Fibroblast of villous mesenchyme (primary cell): ENCODE results near the gene SLC4A9. TPM values are rescaled to one million over a fixed set of nuclear protein-coding genes. Genes with fewer than 3 reads are reported as not detected.
"Not testable (repeated sequence)": the region's sequence is repeated elsewhere in the genome, so short reads cannot be mapped to it uniquely, and the experiment has no call there.

Experiments used
- DNase-seq: peaks from one replicate; pipeline ENCODE4 v3.0.0-alpha.2; 2010; ENCODE audit warnings: low read depth
- H3K4me3 ChIP-seq: 2 replicates; pipeline ENCODE4 v1.5.1; 2011; ENCODE audit warnings: low read depth, mild to moderate bottlenecking, low read length
- total RNA-seq: library from RNA; depleted of rRNA; stranded (reverse); fragments of >200 nt; gene quantifications from 2 replicates; pipeline ENCODE4 v1.2.3, GENCODE V29; 2012
- TF ChIP-seq, protein P1 (sequence below): IDR thresholded peaks from 2 replicates; pipeline ENCODE4 v1.5.1; 2012; ENCODE audit warnings: low read depth, mild to moderate bottlenecking, low read length; ENCODE audit not compliant: insufficient read depth

Gene SLC4A9
- total RNA-seq, 1 donor = not detected

DNA sequence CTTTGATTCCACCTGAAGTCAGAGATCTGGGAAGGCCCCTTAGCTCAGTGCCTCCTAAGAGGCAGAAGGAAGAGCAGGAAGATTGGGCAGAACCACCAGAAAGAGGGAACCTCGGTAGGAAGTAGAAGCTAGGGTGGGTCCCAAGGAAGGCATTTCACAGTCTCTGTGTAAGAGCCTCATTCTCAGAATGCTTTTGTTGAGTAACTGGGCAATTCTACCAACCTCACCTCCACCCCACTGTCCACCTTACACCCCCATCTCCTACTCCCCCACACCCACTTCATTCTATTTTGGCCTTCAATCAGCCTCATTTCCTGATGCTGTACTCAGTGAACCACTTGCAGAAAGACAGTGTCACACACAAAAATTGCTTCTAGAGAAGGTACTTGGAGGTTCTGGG lies 17.1 kb upstream of the SLC4A9 start:
- H3K4me3 ChIP-seq = no peak overlapping the region
- TF ChIP-seq, protein P1, sequence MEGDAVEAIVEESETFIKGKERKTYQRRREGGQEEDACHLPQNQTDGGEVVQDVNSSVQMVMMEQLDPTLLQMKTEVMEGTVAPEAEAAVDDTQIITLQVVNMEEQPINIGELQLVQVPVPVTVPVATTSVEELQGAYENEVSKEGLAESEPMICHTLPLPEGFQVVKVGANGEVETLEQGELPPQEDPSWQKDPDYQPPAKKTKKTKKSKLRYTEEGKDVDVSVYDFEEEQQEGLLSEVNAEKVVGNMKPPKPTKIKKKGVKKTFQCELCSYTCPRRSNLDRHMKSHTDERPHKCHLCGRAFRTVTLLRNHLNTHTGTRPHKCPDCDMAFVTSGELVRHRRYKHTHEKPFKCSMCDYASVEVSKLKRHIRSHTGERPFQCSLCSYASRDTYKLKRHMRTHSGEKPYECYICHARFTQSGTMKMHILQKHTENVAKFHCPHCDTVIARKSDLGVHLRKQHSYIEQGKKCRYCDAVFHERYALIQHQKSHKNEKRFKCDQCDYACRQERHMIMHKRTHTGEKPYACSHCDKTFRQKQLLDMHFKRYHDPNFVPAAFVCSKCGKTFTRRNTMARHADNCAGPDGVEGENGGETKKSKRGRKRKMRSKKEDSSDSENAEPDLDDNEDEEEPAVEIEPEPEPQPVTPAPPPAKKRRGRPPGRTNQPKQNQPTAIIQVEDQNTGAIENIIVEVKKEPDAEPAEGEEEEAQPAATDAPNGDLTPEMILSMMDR = no peak
- DNase-seq = no peak

DNA sequence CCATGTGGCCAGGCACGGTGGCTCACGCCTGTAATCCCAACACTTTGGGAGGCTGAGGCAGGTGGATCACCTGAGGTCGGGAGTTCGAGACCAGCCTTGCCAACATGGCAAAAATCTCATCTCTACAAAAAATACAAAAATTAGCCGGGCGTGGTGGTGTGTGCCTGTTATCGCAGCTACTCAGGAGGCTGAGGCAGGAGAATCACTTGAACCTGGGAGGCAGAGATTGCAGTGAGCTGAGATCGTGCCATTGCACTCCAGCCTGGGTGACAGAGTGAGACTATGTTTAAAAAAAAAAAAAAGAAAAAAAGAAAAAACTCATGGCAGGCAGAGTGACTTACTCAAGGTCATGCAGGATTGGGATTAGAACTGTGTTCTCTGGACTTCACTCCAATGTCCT lies 16.1 kb upstream of the SLC4A9 start:
- DNase-seq, H3K4me3 ChIP-seq: not testable (repeated sequence)

DNA sequence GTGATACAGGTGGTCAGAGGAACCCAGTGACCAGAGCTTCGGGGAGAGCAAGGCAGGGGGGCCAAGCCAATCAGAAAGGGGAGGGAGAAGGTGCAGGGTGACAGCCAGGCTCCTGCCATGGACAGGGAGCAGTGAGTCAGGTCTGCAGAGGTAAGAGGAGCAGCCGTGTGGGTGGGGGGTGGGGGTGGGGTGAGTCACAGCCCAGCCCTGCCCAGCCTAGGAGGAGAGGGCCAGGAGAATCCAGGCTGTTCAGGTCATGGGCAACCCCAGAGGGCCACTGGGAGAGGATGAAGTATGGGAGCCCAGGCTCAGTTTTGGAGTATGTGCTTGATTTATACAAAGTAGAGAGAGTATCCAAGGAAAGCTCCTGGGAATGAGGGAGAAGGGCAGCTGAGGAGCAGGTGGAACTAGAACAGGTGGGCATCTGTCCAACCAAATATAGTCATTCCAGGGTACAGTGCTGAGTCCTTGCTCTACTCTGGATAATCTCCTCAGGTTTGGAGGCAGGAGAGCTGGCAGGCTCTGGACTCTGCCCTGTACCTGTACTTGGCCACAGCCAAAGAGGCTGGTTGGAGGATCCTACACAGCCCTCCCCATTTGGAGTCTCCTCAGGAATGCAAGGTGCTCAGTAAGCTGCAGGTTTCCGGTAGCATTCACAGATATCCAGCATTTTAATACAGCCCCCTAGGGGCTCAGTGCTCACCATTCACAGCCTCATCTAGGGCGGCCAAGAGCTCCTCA lies 15.1 kb upstream of the SLC4A9 start:
- DNase-seq = no peak
- TF ChIP-seq, protein P1 = no peak
- no peak overlapping the region for H3K4me3 ChIP-seq

DNA sequence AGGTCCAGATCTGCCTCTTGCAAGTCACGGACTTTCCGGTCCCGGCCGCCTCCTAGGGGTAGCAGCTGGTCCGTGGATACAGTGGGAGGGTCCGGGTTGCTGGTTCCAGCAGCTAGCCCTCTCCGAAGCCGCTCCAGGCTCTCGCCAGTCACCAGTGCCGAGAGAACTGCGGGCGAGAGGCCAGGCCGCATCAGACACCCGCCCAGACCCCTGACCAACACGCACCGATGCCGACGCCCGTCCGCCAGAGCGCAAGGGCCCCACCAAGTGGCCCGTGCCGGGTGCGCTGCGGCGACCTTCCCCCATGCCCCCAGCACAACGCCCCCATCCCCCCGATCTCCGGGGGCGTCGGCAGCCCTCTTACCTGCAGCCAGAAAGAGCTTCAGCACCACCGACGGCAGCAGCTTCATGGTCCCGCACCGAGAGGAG lies 14.1 kb upstream of the SLC4A9 start:
- peak; percentile 53 for DNase-seq
- TF ChIP-seq, protein P1 = peak; percentile 41
- peak overlapping the region; percentile 69 for H3K4me3 ChIP-seq

DNA sequence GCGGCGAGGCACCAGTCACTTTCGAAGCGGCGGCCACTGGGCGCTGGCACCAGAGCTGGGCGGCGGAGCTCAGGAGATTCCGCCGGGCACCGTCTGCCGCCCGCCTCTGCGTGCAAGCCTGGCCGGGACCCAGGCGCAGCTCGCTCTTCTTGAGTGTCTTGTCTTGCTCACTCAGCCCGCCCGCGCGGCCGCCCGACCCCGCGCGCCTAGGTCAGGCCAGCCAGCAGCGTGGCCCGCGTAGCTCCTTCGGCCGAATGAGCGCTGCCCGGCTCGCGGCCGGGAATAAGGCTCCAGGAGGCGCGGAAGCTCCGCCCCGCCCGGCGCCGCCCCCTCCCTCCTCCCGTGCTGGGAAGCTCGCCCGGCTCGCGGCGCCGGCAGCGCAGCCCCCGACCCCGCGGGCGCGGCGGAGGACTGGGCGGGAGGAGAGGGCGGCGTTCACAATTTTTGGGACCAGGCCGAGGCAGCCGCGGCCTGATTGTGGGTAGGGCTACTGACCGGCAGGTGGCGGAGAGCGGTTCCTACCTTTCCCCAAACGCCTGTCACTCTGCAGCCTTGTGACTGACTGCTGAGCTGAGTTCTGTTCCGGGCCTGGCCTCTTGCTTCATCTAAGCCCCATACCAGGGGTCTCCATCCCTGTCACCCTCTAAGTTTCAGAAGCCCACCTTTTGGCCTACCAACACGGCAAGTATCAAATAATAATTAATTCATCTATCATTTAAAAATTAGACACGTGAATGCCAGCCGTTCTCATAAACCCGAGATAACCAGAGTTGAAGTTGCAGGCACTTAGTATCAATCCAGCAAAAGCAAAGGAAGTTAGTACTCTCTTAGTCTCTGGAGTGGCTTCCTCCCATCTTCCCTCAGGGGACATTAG lies 13.4 kb upstream of the SLC4A9 start, which contains the start of gene HBEGF:
Gene HBEGF (minus strand): TSS at position 256 of the 874 bp plus-strand sequence. CDS start 275 bp downstream, outside the sequence.
- DNase-seq = peak; percentile 71
- peak within 1 kb of the TSS; percentile 69 for H3K4me3 ChIP-seq
- TF ChIP-seq, protein P1 = peak; percentile 38

DNA sequence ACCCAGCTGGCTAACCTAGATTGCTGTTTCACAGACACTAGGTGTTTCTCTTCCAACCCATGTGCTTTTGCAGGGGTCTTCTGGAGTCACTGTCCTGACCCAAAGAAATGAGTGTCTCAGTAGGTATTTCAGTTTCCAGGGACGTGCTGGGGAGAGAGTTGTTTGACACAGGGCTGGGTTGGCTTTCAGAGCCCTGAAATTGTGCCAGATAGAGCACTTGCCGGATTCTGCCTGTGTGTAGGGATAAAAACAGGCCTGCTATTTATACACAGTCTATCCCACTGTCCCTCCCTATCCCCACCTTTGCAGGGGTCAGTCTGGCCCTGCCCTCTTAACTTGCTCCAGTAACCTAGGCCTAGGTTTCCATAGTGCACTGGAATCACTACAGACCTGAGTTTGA lies 12.6 kb upstream of the SLC4A9 start:
- no peak overlapping the region for H3K4me3 ChIP-seq
- DNase-seq = no peak
- TF ChIP-seq, protein P1 = no peak

DNA sequence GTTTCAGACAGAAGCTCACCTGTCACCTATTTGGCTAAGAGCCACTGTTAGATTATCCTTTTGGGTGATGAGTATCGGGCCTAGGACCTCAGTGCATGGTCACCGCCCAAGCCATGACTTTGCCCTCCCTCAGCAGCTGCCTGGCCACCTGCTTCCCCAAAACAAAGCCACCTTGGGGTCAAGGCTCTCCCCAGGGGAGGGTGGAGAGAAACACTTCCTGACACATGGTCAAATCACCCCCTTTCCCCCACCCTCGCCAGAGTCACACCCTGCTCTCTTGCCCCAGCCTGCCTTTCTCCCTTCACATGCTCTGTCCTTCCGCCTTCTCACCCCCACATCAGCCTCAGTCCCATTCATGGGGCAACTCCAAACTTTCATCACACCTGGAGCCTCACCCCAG lies 11.9 kb upstream of the SLC4A9 start:
- DNase-seq = no peak

More for the DNA sequence above, 11.9 kb upstream of the SLC4A9 start:
- TF ChIP-seq, protein P1 = no peak
- no peak overlapping the region for H3K4me3 ChIP-seq
